ENCODE data around the gene AXIN2. TPM values are rescaled to one million over a fixed set of nuclear protein-coding genes. Genes with fewer than 3 reads are reported as not detected.
A peak's percentile ranks its signal among the peaks of the same experiment; 100 is the strongest.

The AXIN2 gene
- total and polyA plus RNA-seq, 8 donors, result 25.0 to 65.7 (median 59.5) TPM

DNA sequence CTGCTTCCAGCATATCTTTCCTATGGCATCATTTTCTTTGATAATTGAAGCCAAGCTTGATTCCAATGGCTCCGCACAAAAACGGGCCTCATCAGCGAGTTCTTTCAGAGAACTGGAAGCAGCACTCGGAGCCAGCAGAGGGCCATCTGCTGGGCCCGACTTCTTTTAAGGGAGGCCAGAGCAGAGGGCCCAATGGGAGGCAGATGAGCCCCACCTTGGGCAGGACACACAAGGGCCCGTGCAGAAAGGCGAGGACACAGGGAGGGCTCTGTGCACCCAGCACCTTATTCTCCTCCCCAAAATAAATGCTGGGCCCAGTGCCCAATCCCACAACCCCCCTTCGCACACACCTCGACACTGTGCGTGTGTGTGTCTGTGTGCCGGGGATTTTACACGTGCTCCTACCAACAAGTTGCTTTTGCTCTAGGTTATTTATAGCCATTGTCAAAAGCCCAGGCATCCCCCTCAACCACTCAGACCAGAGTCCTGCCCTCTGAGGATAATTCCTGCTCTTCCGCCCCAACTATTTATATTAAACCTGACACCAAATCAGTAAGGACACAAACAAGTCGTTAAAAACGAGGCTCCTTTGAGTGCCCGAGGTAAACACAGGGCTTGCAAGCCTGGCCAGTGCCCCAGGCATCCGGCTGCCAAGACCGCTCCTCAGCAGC, 6.8 kb downstream of the AXIN2 start:
- ATAC-seq (no peak), DNase-seq (peak in 1 of 4 donors; percentile 50)
- TF ChIP-seq, protein P1, sequence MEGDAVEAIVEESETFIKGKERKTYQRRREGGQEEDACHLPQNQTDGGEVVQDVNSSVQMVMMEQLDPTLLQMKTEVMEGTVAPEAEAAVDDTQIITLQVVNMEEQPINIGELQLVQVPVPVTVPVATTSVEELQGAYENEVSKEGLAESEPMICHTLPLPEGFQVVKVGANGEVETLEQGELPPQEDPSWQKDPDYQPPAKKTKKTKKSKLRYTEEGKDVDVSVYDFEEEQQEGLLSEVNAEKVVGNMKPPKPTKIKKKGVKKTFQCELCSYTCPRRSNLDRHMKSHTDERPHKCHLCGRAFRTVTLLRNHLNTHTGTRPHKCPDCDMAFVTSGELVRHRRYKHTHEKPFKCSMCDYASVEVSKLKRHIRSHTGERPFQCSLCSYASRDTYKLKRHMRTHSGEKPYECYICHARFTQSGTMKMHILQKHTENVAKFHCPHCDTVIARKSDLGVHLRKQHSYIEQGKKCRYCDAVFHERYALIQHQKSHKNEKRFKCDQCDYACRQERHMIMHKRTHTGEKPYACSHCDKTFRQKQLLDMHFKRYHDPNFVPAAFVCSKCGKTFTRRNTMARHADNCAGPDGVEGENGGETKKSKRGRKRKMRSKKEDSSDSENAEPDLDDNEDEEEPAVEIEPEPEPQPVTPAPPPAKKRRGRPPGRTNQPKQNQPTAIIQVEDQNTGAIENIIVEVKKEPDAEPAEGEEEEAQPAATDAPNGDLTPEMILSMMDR (IDR thresholded peaks at IDR 0.05), result no peak
- peaks cover 36 to 39% of the 10 kb centered on the region in 2 donors for H3K4me1 ChIP-seq
- H3K27ac ChIP-seq, result no peak overlapping the region
- no peak overlapping the region for H3K4me3 ChIP-seq
- no peaks in the 10 kb centered on the region for H3K9me3 ChIP-seq
- no peaks in the 10 kb centered on the region for H3K36me3 ChIP-seq
- H3K27me3 ChIP-seq, result peaks cover 0 to 33% of the 10 kb centered on the region in 2 donors
- intact Hi-C loops (cut with DNase I), result loop anchor here (5.0 to 10.0 kb wide), 3 partner anchors 100 to 260 kb away; no protein-coding TSS in a partner anchor

DNA sequence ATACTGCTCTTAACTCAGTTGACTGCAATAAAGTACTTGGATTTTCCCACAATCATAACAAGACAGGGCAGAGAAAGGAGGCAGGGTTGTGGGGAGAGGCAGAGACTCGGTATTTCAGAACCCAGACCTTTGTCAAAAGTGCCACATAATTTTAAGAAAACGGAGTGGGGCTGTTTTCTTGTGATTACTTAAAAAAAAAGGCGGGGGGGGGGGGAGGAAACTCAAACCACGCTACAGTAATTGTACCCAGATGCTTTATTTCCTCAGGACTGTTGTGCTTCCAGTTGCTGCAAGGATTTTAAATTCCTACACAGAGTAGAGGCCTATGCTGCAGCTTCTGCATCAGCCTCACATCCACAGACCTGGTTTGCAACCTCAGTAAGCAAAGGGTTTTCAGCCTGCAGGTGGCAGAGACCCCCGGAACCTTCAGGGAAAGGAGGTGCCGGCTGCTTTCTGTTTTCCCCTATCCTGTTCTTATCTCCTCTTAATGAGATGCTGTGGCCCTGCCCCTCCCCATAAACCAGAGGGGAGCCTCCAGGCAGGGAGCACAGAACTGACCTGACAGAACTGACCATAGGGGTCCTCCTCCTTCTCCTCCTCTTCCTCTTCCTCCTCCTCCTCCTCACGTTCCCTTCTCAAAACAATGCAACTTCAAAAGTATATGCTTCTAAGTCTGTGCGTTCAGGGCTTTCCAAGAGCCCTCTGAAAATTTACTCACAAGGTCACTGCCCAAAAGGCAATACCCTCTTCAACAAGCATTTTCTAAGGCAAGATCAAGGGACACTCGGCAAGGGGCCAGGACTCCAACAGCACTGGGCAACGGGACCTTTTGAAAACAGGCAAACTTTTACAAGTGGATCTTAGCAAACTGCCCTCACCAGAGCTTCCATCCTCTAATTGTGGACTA, 7.5 kb downstream of the AXIN2 start:
- Histone ChIP-seq H3K27me3 (peaks cover 0 to 25% of the 10 kb centered on the region in 2 donors), H3K36me3 (peaks cover 0 to 6% of the 10 kb centered on the region in 2 donors), H3K9me3 (no peaks in the 10 kb centered on the region), H3K4me3 (no peak overlapping the region), H3K27ac (no peak overlapping the region), H3K4me1 (peaks cover 38 to 39% of the 10 kb centered on the region in 2 donors)
- intact Hi-C loops (cut with DNase I), result loop anchor here (10.0 kb wide), 2 partner anchors 99 to 259 kb away; no protein-coding TSS in a partner anchor
- TF ChIP-seq, protein P1 (IDR thresholded peaks at IDR 0.05), result no peak
- DNase-seq (no peak), ATAC-seq (no peak)

DNA sequence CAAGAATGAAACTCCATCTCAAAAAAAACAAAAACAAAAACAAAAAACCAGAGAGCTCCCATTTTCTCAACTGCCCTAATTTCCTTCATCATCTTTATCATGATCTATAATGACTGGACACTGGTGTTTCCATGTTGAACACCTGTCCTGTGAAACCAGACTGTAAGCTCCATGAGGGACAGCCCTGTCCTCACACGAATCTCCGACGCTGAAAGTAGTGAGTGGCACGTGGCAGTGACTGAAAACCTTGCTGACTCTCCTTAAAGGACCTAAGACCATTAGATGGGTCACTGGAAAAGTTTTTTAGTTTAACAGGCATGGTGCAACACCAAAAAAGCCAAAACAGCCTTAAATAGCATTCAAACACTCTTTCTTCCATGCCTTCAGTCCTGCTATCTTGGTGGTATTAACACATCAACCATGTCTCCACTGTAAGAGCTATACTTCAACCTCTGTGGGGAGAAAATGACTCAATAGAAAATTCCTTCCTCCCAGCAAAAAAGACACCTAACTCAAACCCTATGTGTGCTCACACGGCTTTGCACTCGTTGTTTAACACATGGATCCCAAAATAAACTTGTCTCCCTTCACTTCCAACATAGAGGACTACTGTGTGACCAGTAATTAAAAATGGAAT, 8.3 kb downstream of the AXIN2 start:
- H3K9me3 ChIP-seq, result no peaks in the 10 kb centered on the region
- ATAC-seq (no peak), DNase-seq (no peak)
- H3K4me1 ChIP-seq, result peaks cover 39 to 45% of the 10 kb centered on the region in 2 donors
- H3K4me3 ChIP-seq, result no peak overlapping the region
- TF ChIP-seq, protein P1 (IDR thresholded peaks at IDR 0.05), result no peak
- H3K27me3 ChIP-seq, result peaks cover 0 to 17% of the 10 kb centered on the region in 2 donors
- H3K36me3 ChIP-seq, result peaks cover 0 to 14% of the 10 kb centered on the region in 2 donors
- intact Hi-C loops (cut with DNase I), result loop anchor here (10.0 kb wide), 2 partner anchors 98 to 258 kb away; no protein-coding TSS in a partner anchor
- H3K27ac ChIP-seq, result no peak overlapping the region

DNA sequence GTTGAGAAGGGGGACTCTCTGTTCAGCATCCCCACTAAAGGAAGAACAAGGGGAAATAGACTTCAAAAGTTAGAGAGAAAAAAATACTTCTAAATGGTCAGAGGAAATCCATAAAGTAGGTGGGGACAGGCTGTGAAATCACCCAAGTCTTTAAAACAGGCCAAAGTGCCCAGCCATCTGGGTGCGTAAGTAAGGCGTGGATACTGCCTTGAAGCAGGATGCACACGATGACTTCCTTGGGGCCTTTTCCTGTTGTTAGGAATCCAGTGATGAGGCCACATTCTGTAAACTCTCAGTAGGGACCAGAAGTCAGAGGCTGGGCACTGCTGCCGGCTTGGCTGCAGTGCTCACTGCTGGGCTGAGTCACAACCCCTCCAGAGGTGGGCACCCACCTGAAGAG, 9.2 kb downstream of the AXIN2 start:
- TF ChIP-seq, protein P1 (IDR thresholded peaks at IDR 0.05), result no peak
- ATAC-seq (no peak), DNase-seq (no peak)
- Histone ChIP-seq H3K4me3 (no peak overlapping the region), H3K9me3 (no peaks in the 10 kb centered on the region), H3K27ac (peak overlapping the region; percentile 13 to 18), H3K36me3 (peaks cover 0 to 14% of the 10 kb centered on the region in 2 donors), H3K27me3 (peaks cover 0 to 8% of the 10 kb centered on the region in 2 donors), H3K4me1 (peaks cover 44 to 54% of the 10 kb centered on the region in 2 donors)
- intact Hi-C loops (cut with DNase I), result loop anchor here (10.0 kb wide), 2 partner anchors 97 to 257 kb away; no protein-coding TSS in a partner anchor
